SKM-1 (cell line): ENCODE measurements around the gene ERBIN.

Experiments used
- DNase-seq: peaks from one replicate; lab custom pipeline; 2025; ENCODE audit not compliant: unreplicated experiment; lab: John Stamatoyannopoulos, UW

The ERBIN gene

DNA sequence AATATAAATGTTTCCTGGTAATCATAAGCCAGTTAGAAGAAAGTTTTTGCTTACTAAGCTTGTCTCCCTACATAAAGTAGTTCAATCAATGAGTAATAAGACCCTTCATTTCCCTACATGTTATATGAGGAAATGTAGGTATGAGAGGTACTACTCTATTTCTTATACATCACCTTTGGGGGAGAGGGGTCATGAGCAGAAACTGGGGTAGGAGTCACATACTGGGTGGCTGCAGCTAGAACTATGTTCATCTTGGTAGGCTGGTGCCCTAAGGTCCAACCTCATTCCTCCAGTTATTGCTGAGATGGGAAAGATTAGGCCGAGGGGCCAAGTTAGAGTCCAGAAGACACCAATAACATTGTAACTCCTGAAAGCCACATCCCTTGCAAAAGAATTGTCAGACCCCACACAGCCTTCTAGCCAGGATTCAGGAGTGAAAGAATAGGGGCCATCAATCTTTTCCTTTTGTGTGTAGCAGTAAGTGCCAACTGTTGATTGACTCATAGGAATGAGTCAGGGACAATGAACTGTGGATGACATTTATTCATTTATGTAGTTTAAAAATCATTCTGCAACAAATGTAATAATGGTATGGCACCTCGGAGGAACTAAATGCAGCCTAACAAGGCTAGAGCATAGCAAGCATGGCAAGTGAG, 196.1 kb downstream of the ERBIN start:
- no peak for DNase-seq

DNA sequence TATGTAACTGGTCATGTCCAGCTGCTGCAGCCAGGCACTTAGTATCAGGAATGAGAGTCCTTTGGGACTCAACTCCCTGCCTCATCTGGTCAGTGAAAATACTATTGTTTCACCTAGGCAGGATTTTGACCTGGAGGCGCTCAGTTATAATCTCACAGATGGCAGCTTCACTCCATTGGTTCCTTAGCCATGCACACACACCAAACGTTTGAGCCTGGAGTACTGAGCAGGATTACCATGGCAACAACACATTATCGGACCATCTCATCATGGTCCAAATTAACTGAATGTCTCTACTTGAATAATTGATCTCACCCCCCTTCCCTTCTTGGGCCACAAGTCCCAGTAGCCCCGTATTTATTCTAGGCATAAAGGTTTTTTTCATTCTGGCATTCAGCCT, 202.8 kb downstream of the ERBIN start:
- DNase-seq, result no peak

DNA sequence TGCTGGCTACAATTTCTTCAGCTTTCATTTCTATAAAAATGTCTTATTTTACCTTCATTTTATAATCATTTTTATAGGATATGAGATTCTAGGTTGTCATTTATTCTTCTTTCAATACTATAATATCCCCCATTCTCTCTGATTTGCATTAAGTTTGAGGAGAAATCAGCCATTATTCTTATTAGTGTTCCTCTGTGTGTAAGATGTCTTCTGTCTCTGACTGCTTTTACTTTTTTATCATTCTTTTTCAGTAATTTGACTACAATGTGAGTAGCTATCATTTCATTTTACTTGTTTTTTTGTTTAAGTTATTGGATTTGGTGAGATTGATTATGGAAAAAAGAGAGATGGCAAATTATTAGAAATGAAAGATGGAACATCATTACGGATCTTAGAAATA, 204.1 kb downstream of the ERBIN start:
- DNase-seq, result no peak
